Measurements from ENCODE around the gene HTR1B. TPM values are rescaled to one million over a fixed set of nuclear protein-coding genes. Genes with fewer than 3 reads are reported as not detected.
A peak's percentile ranks its signal among the peaks of the same experiment; 100 is the strongest.

The HTR1B gene, protein sequence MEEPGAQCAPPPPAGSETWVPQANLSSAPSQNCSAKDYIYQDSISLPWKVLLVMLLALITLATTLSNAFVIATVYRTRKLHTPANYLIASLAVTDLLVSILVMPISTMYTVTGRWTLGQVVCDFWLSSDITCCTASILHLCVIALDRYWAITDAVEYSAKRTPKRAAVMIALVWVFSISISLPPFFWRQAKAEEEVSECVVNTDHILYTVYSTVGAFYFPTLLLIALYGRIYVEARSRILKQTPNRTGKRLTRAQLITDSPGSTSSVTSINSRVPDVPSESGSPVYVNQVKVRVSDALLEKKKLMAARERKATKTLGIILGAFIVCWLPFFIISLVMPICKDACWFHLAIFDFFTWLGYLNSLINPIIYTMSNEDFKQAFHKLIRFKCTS
- total RNA-seq (2014; rRNA removed; shearing (Covaris generic)) = not detected in 2 replicates
- polyA plus RNA-seq (2016; fragmentation: Nextera tagmentation; extraction: Ambion mirVana) = not detected in 2 replicates

DNA sequence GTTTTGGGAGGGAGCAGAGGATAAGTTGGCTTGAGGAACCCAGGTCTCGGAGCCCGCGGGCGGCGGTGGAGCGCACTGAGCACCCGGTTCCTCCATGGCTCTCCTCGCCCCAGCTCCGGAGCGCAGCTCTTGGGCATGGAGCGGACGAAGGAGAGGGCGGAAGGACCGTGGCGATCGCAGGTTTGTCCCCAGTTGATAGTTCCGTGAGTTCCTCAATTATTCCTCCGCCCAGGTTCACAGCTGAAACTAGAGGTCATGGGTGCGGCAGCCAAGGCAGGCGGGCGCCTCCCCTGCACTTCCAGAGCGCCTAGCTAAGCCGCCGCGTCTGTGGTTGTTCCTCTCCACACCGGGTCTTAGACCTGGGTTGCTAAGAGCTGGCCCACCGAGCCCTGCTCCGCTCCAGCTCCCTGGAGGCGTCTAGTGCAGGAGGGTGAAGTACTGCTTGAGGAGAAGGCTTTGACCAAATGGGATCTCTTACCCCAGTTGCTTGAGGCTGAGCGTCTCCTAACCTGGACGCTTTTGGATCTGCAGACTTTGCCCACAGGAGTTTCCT lies at the start of gene HTR1B:
Gene HTR1B (minus strand): TSS at position 184 of the 553 bp plus-strand sequence. CDS start 88 bp downstream, at position 96.
- no peak for TF ChIP-seq EZH2phosphoT487 (IDR thresholded peaks at IDR 0.05; ENCODE audit: insufficient read depth, low read depth)
- TF ChIP-seq EZH2 (IDR thresholded peaks at IDR 0.05; ENCODE audit: insufficient read depth, poor library complexity, severe bottlenecking) = no peak

DNA sequence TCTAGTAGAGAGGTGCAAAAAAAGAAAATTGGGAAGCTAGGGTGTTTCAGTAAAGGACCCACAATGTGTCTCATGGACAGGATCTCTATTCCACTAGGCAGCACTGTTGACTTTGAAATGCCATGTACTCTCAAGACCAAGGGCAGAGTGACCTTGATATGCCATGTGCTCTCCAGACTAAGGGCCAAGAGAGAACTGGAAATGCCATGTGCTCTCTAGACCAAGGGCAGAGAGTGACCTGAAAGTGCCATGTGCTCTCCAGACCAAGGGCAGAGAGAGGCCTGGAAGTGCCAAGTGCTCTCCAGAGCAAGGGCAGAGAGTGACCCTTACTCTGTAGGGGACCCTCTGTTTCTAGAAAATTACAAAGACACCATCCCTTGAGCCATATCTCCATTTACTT lies 49.3 kb upstream of the HTR1B start:
- Histone ChIP-seq H3K4me1 (ENCODE audit: insufficient read depth) (no peaks in the 10 kb centered on the region), H3F3A (ENCODE audit: insufficient read depth) (no peaks in the 10 kb centered on the region), H3K27ac (no peak overlapping the region), H3K27me3 (replicated peaks; ENCODE audit: insufficient read depth) (no peaks in the 10 kb centered on the region), H3K4me2 (ENCODE audit: unreplicated experiment) (no peak overlapping the region), H4K20me1 (ENCODE audit: insufficient read depth) (no peaks in the 10 kb centered on the region), H2AFZ (no peak overlapping the region), H3K36me3 (ENCODE audit: low read depth) (no peaks in the 10 kb centered on the region), H3K9me3 (ENCODE audit: low read depth) (no peaks in the 10 kb centered on the region), H3K4me3 (no peak overlapping the region), H3K9me2 (ENCODE audit: insufficient read depth) (no peaks in the 10 kb centered on the region), H3K9ac (no peak overlapping the region), H3K79me2 (ENCODE audit: insufficient read depth) (no peaks in the 10 kb centered on the region)
- TF ChIP-seq EZH2 (IDR thresholded peaks at IDR 0.05; ENCODE audit: insufficient read depth, poor library complexity, severe bottlenecking) (no peak), EZH2phosphoT487 (IDR thresholded peaks at IDR 0.05; ENCODE audit: insufficient read depth, low read depth) (no peak)
- in situ Hi-C loops (cut with MboI) = no loop called here
- DNase-seq = no peak

More for the DNA sequence above, at the start of gene HTR1B:
- 1 to 5% methylated on average over 25 to 30 of the region's 31 CpGs for WGBS, 2 experiments (ENCODE audit: low coverage in 1 of 2, low lambda C conversion rate in 2 of 2, missing lambda C conversion rate in 2 of 2)
- no peaks in the 10 kb centered on the region for H4K20me1 ChIP-seq (ENCODE audit: insufficient read depth)
- H3K79me2 ChIP-seq (ENCODE audit: insufficient read depth) = no peaks in the 10 kb centered on the region
- H3K9me3 ChIP-seq (ENCODE audit: low read depth) = no peaks in the 10 kb centered on the region
- no peaks in the 10 kb centered on the region for H3K4me1 ChIP-seq (ENCODE audit: insufficient read depth)
- H3K36me3 ChIP-seq (ENCODE audit: low read depth) = no peaks in the 10 kb centered on the region
- no peaks in the 10 kb centered on the region for H3F3A ChIP-seq (ENCODE audit: insufficient read depth)
- peak within 1 kb of the TSS; percentile 78 for H3K4me2 ChIP-seq (ENCODE audit: unreplicated experiment)
- in situ Hi-C loops (cut with MboI) = loop anchor here (25.0 kb wide), 1 partner anchor 1526 kb away; no protein-coding TSS in a partner anchor
- peak within 1 kb of the TSS; percentile 70 for H2AFZ ChIP-seq
- peaks cover 41% of the 10 kb centered on the region for H3K27me3 ChIP-seq (replicated peaks; ENCODE audit: insufficient read depth)
- no peaks in the 10 kb centered on the region for H3K9me2 ChIP-seq (ENCODE audit: insufficient read depth)
- H3K4me3 ChIP-seq = peak within 1 kb of the TSS; percentile 62
- no peak within 1 kb of the TSS for H3K9ac ChIP-seq
- peak; percentile 35 for DNase-seq
- H3K27ac ChIP-seq = no peak within 1 kb of the TSS

DNA sequence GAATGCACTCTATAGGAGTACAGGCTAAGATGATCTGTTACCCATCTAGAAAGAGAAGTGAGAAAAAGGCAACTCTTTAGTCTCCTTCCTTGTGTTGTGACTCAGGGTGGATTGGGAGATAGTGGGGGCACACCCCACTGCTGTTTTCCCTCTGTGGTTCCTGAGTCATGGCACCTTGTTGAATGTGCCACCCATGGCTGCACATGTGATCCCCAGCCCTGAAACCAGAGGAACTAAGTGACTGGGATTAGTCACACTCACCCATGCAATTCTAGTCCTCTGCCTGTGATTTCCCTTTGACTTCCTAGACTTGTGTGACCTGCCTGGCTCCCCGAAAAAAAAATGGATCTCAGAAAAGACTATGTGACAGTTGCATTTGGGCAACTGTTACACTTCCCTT lies 48.6 kb upstream of the HTR1B start:
- TF ChIP-seq EZH2phosphoT487 (IDR thresholded peaks at IDR 0.05; ENCODE audit: insufficient read depth, low read depth) (no peak), EZH2 (IDR thresholded peaks at IDR 0.05; ENCODE audit: insufficient read depth, poor library complexity, severe bottlenecking) (no peak)
- DNase-seq = no peak
- H3K27me3 ChIP-seq (replicated peaks; ENCODE audit: insufficient read depth) = no peaks in the 10 kb centered on the region
- no peaks in the 10 kb centered on the region for H3K79me2 ChIP-seq (ENCODE audit: insufficient read depth)
- H4K20me1 ChIP-seq (ENCODE audit: insufficient read depth) = no peaks in the 10 kb centered on the region
- no peak overlapping the region for H3K4me2 ChIP-seq (ENCODE audit: unreplicated experiment)
- no peaks in the 10 kb centered on the region for H3K9me3 ChIP-seq (ENCODE audit: low read depth)
- in situ Hi-C loops (cut with MboI) = no loop called here
- no peaks in the 10 kb centered on the region for H3F3A ChIP-seq (ENCODE audit: insufficient read depth)
- no peaks in the 10 kb centered on the region for H3K9me2 ChIP-seq (ENCODE audit: insufficient read depth)
- H3K27ac ChIP-seq = no peak overlapping the region
- H3K4me1 ChIP-seq (ENCODE audit: insufficient read depth) = no peaks in the 10 kb centered on the region
- no peak overlapping the region for H2AFZ ChIP-seq
- H3K4me3 ChIP-seq = no peak overlapping the region
- H3K9ac ChIP-seq = no peak overlapping the region
- no peaks in the 10 kb centered on the region for H3K36me3 ChIP-seq (ENCODE audit: low read depth)
- 17 to 38% methylated on average over 1 of the region's 1 CpG for WGBS, 2 experiments (ENCODE audit: low coverage in 1 of 2, low lambda C conversion rate in 2 of 2, missing lambda C conversion rate in 2 of 2)

DNA sequence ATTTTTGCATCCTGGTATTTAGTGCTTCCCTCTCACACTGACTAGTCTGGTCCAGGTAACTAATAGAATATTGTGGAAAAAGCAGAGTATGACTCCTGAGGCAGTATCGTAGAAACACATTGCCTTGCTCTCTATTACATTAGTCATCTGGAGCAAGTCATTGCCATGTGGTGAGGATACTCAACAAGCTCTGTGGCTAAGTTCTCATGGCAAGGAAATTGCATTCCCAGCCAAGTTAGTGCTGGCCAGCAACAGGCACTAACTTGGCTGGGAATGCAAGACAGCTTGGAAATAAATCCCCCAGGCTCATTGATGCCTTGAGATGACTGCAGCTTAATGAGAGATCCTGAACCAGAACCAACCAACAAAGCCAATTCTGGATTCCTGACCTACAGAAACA lies 39.7 kb upstream of the HTR1B start:
- 5 to 6% methylated on average over 1 of the region's 1 CpG for WGBS, 2 experiments (ENCODE audit: low coverage in 1 of 2, low lambda C conversion rate in 2 of 2, missing lambda C conversion rate in 2 of 2)
- Histone ChIP-seq H3K9me2 (ENCODE audit: insufficient read depth) (no peaks in the 10 kb centered on the region), H4K20me1 (ENCODE audit: insufficient read depth) (no peaks in the 10 kb centered on the region), H3K79me2 (ENCODE audit: insufficient read depth) (no peaks in the 10 kb centered on the region), H3K9ac (no peak overlapping the region), H2AFZ (no peak overlapping the region), H3K36me3 (ENCODE audit: low read depth) (no peaks in the 10 kb centered on the region), H3F3A (ENCODE audit: insufficient read depth) (no peaks in the 10 kb centered on the region), H3K4me1 (ENCODE audit: insufficient read depth) (no peaks in the 10 kb centered on the region), H3K9me3 (ENCODE audit: low read depth) (no peaks in the 10 kb centered on the region), H3K27me3 (replicated peaks; ENCODE audit: insufficient read depth) (no peaks in the 10 kb centered on the region), H3K4me3 (no peak overlapping the region), H3K4me2 (ENCODE audit: unreplicated experiment) (no peak overlapping the region), H3K27ac (no peak overlapping the region)
- TF ChIP-seq EZH2phosphoT487 (IDR thresholded peaks at IDR 0.05; ENCODE audit: insufficient read depth, low read depth) (no peak), EZH2 (IDR thresholded peaks at IDR 0.05; ENCODE audit: insufficient read depth, poor library complexity, severe bottlenecking) (no peak)
- in situ Hi-C loops (cut with MboI) = no loop called here
- DNase-seq = peak; percentile 26

Data from GM23248 (cell line).